Right ventricle myocardium inferior (tissue), 1 donor: ENCODE measurements around the gene TENM4. TPM values are rescaled to one million over a fixed set of nuclear protein-coding genes. Genes with fewer than 3 reads are reported as not detected.

Experiments
- ATAC-seq: fragments of 200-7000 bp; cut with Tn5 transposase; one replicate; pipeline ENCODE4 v1.9.1; 2020; ENCODE audit warnings: mild to moderate bottlenecking, moderate library complexity
- DNase-seq: peaks from one replicate; pipeline ENCODE4 v3.0.0; 2021; ENCODE audit errors: missing footprints
- intact Hi-C: fragments of 100-400 bp; cut with DNase I; formaldehyde crosslinking; loops from one replicate; pipeline ENCODE4 v1.11.0; 2022
- total RNA-seq: library from RNA; stranded (reverse); fragmentation: NEBNext Ultra II Directional; extraction: Animal tissue kit (Norgen Biotek cat#: 25700); gene quantifications from one replicate; pipeline ENCODE4 v1.2.1, GENCODE V29; 2021
- donor health status: DM: no; HTN: yes; CAD: no; lungs with severe emphysema.

TENM4 gene
- total RNA-seq, 1 donor from 2014 or later = 0.35 TPM

DNA sequence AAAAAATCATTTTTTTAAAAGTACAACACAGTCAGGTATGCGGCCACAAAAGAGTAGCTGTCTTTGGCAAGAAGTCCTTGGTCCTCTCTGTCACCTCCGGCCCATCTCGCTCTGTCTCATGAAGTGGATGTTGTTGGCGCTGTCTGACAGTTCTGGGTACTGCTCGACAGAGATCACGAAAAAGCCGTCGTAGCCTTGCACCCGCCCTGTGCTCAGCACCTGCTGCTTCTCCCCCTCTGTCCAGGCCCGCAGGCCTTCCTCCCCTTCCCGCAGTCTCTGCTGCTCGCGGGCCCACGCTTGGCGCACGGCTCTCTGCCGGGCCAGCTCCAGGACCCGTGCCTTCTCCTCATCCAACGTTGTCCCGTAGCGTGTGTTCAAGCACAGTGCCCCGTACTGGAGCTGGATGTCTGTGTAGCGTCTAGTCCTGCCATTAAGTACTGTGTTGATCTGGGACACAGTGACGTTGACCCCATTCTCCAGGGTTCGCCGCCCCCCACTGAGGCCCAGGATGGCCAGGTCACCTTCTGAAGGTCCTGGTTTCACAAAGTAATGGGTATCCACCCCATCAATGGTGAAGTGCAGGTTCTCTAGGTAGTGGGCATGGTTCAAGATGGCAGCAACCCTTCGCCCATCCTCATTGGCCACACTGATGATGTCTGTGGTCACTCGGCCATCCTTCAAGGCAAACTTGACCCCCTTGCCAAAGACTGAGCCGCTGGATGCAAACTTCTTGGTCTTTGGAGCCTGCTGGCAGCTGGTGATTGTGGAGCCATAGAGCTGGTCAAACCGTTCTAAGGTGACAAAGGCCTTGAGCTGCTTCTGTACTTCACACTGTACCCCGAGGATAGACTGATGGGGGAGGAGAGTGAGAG lies 782.6 kb downstream of the TENM4 start:
- ATAC-seq (no peak), DNase-seq (no peak)
- intact Hi-C loops = no loop called here

DNA sequence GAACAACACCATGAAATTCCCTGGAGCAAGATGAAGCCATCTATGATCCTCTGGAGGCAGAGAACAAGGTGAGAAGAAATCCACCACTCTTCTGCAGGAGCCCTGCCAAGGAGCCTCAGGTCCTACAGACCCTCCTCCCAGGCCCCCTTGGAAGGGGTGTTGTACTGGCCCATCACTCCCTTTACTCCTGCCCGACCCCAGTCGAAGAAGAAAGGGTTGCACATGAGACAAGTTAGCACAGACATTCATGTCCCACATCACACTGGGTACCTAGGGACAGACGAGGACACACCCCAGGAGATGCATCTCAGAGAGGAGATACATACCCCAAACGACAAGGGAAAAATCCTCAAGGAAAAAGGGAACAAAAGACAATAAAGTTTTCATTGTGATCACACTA lies 783.4 kb downstream of the TENM4 start:
- intact Hi-C loops = no loop called here

DNA sequence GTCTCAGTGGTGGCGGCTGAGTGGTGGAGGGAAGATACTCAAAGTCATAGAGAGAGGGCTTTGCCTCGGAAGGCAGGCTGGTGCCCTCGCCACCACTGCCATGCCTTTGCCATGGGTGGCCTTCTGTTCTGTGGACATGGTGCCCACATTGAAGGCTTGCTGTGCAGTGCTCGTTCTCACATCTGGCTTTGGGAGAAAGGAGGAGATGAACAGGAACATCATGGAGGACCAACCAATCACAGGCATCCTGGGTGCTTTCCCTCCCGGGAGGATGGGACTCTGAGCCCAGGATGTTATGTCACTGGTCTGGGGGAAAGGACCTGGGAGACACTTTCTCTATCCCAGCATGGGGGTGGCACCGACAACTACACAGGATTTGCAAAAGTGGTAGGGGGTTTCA lies 783.8 kb downstream of the TENM4 start:
- DNase-seq (no peak), ATAC-seq (no peak)
- intact Hi-C loops = no loop called here

More for the DNA sequence above, 783.4 kb downstream of the TENM4 start:
- ATAC-seq (no peak), DNase-seq (no peak)

DNA sequence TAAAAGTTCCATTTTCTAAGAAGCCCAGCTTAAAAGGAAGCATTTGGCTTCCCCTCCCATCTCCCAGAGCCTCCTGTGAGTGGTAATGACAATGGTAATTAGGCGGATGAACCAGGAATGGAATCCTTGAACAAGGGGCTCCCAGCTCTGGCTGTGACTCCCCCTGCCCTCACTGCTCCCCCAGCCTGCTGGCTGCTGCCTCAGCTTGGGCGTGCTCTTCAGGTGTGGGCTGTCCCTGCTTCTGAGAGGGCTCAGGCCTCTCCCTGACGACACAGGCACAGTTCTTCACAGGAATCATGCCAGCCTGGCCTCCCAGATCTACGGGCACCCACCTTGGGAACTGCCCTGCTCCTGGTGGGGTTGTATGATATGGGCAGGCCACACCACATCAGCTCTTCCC lies 784.5 kb downstream of the TENM4 start:
- DNase-seq (no peak), ATAC-seq (no peak)
- intact Hi-C loops = no loop called here

DNA sequence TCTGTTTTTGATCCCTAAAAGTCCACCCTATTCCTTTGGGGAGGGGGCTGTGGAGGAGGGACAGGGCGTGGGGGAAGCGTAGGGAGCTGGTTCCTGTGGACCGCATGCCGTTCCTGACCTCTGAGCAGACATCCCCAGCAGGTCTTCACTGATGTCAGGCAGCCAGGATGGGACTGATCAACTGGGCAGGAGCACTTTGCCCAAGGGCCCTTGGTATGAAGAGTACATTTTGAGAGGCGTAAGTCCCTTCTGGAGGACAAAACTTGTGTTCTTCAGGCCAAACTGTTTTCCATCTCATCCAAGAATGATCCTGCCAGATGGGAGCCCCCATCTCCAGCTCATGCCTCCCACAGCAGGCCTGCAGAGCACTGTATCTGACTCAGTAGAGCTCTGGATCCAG lies 785.3 kb downstream of the TENM4 start:
- intact Hi-C loops = no loop called here
- DNase-seq (no peak), ATAC-seq (no peak)

DNA sequence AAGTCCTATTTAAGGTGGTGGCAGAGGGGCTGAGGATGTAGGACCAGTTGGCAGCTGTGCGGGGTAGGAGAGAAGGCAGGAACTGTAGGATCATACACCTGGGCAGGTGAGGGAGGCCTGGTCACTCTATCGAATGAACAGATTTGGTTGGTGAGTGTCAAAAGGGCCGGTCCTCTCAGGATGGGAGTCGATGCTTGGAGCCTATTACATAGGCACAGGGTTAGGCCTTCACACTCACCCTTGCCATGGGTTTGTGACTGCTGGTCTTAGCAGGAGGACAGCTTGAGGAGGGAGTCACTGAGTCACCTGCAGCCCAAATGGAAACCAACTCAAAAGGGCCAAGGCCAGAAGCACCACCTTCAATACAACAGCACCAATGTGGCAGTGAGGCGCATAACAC lies 786.0 kb downstream of the TENM4 start:
- no peak for ATAC-seq
- no peak for DNase-seq
- intact Hi-C loops = no loop called here

DNA sequence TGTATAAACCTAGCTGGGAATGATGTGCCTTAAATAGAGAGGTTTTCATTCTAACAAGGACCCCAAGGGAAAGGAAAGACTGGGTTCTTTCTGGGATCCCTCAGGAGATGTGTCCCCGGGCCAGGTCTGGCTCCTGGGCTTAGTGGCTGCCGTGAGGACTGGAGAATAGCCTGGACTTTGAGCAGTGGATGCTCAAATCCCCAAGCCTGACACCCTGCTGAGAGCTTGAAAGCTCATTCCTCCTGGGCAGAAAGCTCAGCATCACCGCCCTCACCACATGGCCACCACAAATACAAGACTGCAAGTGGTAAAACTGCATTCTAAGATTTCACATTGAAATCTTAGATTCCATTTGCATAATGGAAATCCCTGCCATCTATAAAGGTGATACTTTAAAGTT lies 786.8 kb downstream of the TENM4 start:
- intact Hi-C loops = no loop called here
- no peak for ATAC-seq
- DNase-seq = no peak

DNA sequence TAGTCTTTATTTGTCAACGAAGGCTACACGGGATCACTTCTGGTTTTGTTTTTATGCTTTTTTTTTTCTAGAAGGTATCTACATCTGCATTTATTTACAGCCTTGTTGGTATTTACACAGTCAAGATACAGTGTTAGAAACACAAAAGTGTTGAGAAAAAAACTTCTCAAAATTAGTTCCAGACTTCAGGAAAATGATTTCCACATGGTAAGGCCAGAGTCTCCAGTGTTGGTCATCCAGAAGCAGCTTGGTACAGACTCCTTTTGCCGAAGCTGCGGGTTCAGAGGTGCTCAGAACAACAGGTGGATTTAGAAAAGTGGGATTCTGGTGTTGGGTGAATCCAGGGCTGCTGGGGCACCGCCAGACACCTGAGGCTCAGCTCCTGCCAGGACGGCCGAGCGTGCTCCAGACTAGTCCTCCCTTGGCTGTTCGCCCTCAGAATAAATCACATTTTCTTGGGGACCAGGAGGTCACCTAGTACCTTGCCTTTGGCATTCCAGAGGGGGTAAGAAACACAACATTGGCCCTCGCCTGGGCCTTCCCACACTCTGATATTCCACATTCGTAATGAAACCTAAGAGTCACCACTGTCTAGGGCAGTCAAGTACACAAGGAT lies 787.4 kb downstream of the TENM4 start:
- intact Hi-C loops = no loop called here

DNA sequence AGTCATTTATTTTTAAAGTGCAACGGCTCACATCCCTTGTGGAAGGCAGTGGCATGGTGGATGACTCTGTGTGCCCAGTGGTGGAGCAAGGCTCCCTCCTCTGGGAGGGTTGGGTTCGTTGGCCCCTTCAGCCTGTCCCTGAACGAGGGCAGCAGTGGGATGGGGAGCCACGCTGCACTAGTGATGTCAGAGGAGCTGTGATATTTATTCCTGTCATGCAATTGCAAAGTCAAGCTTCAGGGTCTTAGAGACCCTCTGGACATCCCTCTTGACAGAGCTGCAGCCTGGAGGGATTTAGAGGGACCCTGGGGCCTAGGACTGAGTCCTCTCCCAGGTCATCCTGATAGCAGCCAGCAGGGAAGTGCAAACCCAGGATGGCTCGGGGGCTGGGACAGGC lies 788.0 kb downstream of the TENM4 start:
- no peak for DNase-seq
- no peak for ATAC-seq
- intact Hi-C loops = no loop called here

More for the DNA sequence above, 787.4 kb downstream of the TENM4 start:
- DNase-seq (no peak), ATAC-seq (no peak)

DNA sequence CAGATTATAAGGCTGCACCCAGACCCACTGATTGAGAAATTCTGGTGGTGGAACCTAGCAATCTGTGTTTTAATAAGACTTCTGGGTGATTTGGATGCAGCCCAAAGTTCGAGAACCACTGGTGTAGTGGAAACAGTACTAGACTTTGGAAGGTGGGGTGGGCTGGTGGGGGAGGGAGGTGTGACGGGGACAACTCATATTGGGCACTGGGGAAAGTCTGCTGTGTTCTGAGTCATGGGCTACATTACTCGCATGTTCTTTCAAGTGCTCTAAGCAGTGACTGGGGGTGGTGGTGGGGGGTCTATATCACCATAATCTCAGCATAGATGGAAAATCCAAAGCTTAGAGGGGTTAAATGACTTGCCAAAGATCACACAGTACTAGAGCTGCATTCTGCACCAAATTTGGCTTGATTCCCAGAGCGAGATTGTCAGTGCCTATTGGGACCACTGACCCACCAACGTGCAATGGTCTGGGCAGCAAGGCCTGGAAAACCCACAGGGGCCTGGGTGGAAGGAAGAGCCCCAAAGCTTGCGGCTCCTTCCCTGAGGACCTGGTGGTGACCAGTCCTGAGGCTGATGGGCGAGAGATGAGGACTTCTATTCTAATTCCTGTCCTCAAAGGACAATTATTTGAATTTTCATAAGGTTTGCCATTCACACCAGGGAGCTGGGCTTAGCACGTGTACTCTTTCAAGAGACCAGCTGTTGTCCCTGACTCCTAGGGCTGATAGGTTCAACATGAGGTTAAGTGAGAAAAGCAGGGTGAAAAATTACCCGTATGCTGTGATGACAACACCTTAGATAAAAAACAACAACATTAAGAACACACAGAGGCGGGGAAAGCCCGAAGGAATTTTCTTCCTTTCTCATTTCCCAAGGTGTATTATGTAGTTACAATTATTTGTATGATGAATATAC lies 788.6 kb downstream of the TENM4 start:
- ATAC-seq (no peak), DNase-seq (no peak)
- intact Hi-C loops = no loop called here

DNA sequence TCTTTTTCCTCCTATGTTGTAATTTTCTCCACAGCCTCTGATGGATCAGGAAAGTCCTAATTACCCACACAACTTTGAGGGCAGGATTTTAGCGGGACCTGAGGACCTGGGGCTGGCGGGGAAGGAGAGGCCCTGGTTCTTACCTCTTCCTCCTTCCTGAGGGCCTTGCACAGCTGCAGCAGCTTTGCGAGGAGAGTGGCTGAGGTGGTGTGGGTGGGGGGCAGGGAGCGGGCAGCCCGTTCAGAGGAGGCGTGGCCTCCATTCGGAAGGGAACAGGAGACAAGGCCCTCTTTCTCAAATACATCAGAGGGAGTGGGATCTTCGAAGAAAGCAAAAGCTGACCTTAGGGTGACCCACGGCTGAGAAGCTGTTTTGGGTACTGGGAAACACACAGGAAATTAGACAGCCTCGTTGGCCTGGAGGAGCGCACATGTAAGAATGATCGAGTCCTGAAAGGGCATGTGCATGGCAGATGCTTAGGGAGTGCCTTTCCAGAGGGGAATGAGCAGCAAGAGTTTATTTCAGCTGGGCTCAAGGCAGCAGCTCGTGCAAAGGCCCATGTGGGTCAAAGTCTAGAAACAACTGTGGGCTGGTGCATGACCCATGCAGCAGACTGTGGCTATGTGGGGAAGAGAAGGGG lies 789.6 kb downstream of the TENM4 start:
- ATAC-seq (no peak), DNase-seq (no peak)
- intact Hi-C loops = no loop called here

DNA sequence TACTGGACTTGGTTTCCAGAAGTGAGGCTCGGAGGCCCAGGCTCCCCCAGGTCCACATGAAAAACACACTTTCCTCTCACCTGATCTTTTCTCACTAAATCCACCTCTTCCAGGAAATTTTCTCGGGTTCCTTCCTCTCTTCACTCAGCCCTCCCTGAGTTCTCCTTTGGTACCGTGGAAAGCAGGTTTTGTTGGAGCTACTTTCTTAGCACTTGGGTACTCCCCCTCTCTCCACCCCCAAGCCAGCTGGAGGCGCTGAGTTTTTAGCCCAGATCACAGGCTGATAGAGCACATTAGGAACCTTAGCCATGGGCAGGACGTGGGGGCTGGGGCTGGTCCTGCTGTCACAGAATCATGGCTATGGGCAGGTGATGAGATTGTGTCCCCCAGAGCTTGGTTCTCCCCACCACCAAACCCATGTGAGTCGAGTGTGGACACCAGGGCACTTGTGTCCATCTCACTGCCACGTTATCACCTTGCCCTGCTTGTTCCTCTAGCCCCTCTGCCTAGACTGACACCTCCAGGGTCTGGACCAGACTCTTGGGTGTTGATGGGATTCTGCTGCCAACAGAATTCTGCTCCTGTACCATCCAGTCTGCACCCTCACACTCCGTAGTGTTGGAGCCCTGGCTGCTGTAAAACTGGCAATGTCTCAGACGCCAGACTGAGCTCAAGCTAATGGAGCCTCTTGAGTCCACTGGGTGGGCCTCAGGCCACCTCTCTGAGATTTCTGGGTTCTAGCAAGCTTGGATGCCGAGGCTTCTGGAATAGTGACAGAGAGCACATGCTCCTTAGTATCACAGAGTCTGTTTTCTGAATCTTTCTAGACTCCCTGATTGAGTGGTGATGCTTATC lies 791.2 kb downstream of the TENM4 start:
- ATAC-seq (no peak), DNase-seq (no peak)
- intact Hi-C loops = loop anchor here (5.0 kb wide), 2 partner anchors 428 to 453 kb away; no protein-coding TSS in a partner anchor

DNA sequence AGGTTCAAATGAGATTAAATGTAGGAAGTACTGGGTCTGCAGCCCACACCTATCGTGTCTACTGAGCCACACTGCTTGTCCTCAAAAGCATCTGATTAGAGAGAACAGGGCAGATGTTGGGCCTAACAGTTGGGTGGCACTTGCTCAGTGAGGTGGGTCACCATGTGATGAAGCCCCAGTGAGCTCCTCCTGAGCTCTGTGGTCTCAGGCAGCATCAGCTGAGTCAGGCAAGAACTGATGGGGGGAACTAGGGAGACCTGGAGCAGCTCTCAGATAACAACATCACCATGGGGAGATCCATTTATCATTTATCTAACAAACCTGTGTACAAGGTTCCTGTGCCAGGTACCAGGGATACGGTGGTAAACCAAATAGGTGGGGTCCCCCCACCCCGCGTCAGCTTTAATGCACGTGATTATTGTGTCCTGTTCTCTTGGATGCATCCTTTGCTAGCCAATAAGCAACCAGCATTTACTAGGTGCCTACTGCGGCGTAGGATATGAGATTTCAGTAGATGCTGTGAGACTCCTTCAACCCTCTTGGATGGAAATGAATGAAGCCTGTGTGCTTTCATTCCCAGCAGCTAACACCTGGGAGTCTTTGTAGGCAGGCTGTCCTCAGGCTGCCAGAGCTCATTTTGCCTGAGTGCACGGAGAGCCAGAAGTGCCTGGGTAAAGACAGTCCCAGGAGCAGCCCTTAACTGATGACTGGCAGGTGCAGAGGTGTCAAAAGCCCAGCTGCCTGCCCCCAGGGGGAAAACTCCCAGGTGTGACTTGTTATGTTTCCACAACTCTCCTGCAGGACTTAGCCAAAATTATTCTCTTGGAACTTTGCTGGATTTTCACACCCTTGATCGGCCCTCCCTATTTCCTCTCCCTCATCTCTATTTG lies 792.6 kb downstream of the TENM4 start:
- ATAC-seq = no peak
- intact Hi-C loops = loop anchor here (5.0 kb wide), 2 partner anchors 429 to 454 kb away; no protein-coding TSS in a partner anchor

DNA sequence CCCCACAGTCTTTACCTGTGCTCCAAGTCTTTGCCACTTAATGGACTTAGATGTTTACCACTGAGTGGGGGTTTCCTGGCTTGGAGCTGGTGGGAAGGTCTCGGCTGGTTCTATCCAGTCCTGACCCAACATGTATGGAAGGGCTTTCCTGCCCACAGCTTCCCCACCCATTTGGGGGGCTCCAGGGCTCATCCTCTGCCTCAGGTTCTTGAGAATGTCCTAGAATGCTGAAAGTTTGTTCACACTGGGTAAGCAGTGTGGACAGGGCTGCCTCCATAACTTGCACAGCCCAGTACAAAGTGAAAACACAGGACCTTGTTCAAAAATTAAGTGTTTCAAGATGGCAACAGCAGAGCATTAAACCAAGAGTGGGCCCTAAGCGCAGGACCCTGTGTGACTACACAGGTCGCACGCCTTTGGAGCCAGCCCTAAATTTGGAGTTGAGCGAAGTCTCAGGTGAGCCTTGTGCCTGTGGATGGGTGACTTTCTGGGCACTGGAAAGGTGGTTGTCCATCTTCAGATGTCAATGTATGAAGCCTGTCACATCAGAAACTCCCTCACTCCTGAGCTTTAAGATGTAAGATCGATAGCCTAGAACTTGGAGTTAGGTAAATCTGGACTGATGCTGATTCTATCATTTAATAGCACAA lies 793.4 kb downstream of the TENM4 start:
- ATAC-seq = no peak

More for the DNA sequence above, 792.6 kb downstream of the TENM4 start:
- no peak for DNase-seq

DNA sequence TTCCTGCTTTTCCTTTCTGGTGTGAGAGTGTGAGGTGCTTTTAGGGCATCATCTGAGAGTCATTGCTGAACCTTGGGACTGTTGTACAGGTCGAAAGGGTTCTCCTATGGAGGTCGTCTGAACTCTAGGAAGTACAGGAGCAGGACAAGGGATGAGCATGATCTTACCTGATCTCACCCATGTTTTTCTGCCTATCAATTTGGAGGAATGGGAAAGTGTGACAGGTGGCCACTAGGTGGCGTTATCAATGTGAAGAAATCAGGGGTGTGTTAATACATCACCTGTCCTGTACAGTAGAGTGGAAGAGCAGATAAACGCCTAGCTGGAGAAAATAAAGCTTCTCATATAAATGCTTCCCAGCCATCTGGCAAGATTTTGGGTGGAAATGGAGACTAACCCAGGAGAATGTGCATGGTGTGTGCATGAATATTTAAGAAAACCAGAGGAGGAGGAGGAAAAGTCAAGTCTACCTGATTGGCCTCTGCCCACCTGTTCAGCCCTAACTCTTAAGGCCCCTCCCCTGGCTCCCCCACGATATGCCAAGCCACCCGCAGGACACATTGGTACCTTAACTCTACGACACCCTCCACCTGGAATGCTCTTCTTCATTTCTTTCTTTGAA lies 794.2 kb downstream of the TENM4 start:
- DNase-seq = no peak
- intact Hi-C loops = loop anchor here (5.0 kb wide), 2 partner anchors 431 to 456 kb away; no protein-coding TSS in a partner anchor
- no peak for ATAC-seq

More for the DNA sequence above, 793.4 kb downstream of the TENM4 start:
- no peak for DNase-seq
- intact Hi-C loops = loop anchor here (5.0 kb wide), 2 partner anchors 430 to 455 kb away; no protein-coding TSS in a partner anchor
